ENCODE measurements around the gene TUBB2B. TPM values are rescaled to one million over a fixed set of nuclear protein-coding genes. Genes with fewer than 3 reads are reported as not detected.

Gene TUBB2B
- total and polyA plus RNA-seq, 9 of the 15 experiments (the other 6 are each of a cell fraction or from before 2014, with no cell fraction given), result 0.11 to 9.7 (median 4.6) TPM

GRCh38 chr6:3237761-3238662 is 10.6 kb upstream of the TUBB2B start (continued):
- peak; percentile 26; the same call in 1 of the 2 replicates for TF ChIP-seq MGA (IDR thresholded peaks at IDR 0.05)
- TF ChIP-seq ZNF316 (IDR thresholded peaks at IDR 0.05), result peak; percentile 7; the same call in 1 of the 2 replicates
- TF ChIP-seq JUND (IDR thresholded peaks at IDR 0.05; ENCODE audit: borderline replicate concordance, low read depth, low read length), result no peak
- peak; percentile 29; the same call in 1 of the 3 replicates for TF ChIP-seq JUND (tag; IDR thresholded peaks at IDR 0.05; ENCODE audit: borderline replicate concordance, low read depth, low read length)
- TF ChIP-seq USF1 (CRISPR knock-in tag; IDR thresholded peaks at IDR 0.05), result peak; percentile 36; the same call in 1 of the 2 replicates
- no peak for TF ChIP-seq MCM7 (IDR thresholded peaks at IDR 0.05)
- TF ChIP-seq E4F1 (CRISPR knock-in tag; IDR thresholded peaks at IDR 0.05; ENCODE audit: borderline replicate concordance), result no peak
- TF ChIP-seq E2F1 (CRISPR knock-in tag; IDR thresholded peaks at IDR 0.05), result no peak
- no peak for TF ChIP-seq LCOR (CRISPR knock-in tag; IDR thresholded peaks at IDR 0.05)
- TF ChIP-seq NRF1 (conservative IDR thresholded peaks at IDR 0.05 in 1 of 2, IDR thresholded peaks at IDR 0.05 in 1 of 2), result 0 out of 4 replicates have a peak, but pooled peaks of 1 of the 2 experiments have one; percentile 19
